ENCODE data around the gene SMOC2.

Gene SMOC2

GRCh38 chr6:168636147-168637004, 195.4 kb downstream of the SMOC2 start:
- DNase-seq, result no peak

DNA sequence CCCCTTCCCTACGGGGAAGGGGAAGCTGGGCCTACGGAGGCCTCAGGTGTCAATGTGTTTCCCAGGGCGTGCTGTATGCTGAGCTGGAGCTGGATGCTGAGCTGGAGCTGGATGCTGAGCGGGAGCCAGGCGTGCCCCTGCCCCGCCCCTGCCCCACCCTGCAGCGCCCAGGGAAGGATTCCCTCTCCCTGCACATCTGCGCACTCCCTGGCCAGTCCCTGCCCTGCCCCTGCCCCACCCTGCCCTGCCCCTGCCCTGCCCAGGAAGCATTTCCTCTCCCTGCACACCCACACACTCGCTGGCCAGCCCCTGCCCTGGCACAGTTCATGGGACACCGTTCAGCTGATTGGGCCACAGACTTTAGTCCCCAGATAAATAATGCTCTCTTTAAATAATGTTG, 196.8 kb downstream of the SMOC2 start:
- no peak for DNase-seq

- no peak for DNase-seq
Measured at GRCh38 chr6:168638468-168639271, 197.7 kb downstream of the SMOC2 start.

DNA sequence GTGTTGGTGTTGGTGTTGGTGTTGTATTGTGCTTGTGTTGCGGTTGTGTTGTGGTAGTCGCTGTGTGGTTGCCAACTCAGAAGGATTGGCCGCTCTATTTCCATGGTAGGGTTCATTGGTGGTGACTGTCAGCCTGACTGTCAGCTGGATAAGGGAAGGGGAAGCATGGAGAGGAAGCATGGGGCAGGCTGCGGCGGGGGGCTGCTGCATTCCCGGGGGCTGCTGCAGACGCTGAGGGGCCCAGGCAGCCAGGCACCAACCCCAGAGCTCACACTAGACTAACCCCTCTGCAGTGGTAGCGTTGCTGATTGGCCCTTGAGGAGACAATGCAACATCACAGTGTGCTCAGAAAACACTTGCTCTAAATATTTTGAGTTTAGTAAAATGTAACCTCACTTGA, 199.2 kb downstream of the SMOC2 start:
- no peak for DNase-seq

- no peak for DNase-seq
Measured at GRCh38 chr6:168640768-168641167, 199.8 kb downstream of the SMOC2 start.

DNA sequence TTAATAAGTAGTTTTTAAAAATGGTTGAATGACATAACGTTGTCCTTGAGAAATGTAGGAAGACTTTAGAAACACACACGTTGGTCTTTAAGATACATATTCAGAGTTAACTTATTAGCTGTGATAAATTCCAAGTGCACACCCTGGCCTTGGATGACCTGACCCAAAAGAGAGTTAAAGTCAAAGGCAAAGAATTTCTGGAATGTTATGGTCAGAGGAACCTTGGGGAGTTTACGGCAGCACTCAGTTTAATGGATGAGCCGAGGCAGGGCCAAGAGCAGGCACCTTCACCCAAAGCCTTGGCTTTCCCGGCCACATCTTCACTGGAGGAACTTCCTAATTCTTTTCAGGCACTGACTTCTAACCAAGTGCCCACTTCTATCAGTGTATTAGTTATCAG, 200.5 kb downstream of the SMOC2 start:
- no peak for DNase-seq

- DNase-seq, result no peak
Measured at GRCh38 chr6:168643401-168643800, 202.4 kb downstream of the SMOC2 start.

- no peak for DNase-seq
Measured at GRCh38 chr6:168645326-168645725, 204.3 kb downstream of the SMOC2 start.

- no peak for DNase-seq
Measured at GRCh38 chr6:168647271-168647670, 206.3 kb downstream of the SMOC2 start.

- no peak for DNase-seq
Measured at GRCh38 chr6:168648240-168649125, 207.5 kb downstream of the SMOC2 start.

- DNase-seq, result no peak
Measured at GRCh38 chr6:168649209-168649608, 208.2 kb downstream of the SMOC2 start.

DNA sequence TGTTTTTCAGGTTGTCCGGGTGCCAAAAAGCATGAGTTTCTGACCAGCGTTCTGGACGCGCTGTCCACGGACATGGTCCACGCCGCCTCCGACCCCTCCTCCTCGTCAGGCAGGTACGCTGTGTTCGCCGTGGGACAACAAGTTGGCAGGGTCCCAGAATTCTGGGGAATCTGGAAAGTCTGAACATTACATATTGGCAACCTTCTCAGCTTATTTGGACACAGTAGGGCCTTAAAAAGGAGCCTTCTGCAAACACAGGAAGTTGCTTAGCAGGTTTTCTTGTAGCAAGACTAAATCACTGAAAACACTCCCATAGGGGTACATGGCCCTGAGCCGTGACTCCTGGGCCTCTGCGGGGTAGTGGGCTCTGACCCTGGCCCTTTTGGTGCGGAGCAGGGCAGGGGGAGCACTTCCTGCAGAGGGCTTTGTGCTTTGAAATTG, 209.7 kb downstream of the SMOC2 start:
- DNase-seq, result no peak

DNA sequence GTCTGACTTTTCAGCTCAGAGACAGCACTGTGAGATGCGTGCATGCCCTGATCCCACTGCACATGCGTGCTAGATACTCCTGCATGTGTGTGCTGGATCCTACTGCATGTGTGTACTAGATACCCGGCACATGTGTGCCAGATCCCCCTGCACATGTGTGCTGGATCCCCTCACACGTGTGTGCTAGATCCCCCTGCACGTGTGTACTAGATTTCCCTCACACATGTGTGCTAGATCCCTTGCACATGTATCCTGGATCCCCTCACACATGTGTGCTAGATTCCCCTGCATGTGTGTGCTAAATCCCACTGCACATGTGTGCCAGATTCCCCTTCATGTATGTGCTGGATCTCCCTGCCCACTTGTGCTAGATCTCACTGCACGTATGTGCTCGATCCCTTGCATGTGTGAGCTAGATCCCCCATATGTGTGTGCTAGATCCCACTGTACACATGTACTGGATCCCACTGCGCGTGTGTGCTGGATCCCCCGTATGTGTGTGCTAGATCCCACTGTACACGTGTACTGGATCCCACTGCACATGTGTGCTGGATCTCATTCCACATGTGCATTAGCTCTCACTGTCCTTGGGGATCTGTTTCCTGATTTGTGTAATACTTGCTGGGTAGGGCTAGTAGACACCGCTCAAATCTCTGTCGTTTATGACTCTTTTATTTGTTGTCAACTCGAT, 214.6 kb downstream of the SMOC2 start:
- DNase-seq, result no peak

GRCh38 chr6:168658059-168658458, 217.1 kb downstream of the SMOC2 start:
- DNase-seq, result no peak

- no peak for DNase-seq
Measured at GRCh38 chr6:168660400-168660945, 219.5 kb downstream of the SMOC2 start.

DNA sequence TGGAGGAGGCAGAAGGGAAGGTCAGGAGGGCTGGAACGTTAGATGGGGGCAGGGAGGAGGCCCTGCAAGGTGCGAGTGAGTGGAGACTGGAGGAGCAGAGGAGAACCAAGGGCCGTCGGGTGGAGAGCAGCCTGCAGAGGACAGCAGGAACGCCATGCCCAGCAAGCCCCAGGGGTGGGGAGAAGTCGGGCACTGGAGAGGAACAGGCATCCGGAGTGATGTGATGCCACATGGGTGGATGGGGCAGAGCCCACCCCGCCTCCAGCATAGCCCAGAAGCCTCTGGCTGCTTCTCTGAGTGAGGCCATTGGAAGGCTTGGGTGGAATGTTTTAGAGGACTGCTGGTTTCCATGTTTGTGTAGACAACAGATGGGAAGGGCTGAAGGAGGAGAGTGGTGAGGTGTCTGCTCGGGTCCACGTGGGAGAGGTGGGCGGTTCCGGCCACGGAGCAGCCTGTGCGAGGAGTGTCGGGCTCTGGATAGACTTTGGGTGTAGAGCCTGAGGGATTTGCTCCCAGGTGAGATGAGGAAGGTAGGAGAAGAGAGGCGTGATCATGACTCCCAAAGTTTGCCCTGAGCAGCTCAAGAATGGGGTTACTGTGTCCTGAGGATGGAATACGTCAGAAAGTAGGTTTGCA, 221.4 kb downstream of the SMOC2 start:
- DNase-seq, result no peak

DNA sequence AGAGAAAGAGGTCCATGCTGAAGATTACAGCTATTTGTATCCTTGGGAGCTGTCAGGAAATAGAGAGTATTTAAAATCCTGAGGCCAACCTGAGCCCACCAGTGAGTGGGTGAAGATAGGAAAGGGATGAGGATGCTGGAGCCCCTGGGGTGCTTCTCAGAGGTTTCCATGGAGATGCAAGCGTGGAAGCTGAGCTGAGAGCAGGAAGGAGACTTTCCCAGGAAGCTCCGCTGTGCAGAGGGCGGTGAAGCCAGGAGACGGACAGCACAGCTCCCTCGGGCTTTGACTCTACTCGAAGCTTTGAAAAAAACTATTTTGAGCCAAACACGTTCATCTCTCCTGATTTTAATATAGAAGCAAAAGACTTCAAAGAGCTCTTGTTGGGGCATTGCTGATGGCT, 222.1 kb downstream of the SMOC2 start:
- no peak for DNase-seq

DNA sequence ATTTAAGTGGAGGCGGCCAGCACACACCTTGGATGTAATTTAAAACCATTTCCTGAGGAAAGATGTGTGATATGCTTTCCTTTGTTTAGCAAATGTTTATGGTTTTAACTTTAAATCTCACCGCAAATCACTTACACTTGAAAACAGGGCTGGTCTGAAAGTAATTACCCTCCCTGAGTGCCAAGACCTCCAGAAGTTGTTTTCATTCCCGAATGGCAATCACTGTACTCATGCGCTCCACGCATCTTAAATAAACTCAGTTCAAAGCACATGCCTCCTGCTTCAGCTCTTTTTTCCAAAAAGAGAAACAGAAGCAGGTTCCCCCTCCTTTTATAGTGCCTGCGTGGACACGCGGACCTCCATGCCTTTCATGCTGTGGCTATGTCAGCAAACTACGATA, 224.0 kb downstream of the SMOC2 start:
- DNase-seq, result no peak

- DNase-seq, result no peak
Measured at GRCh38 chr6:168666170-168666569, 225.2 kb downstream of the SMOC2 start.

GRCh38 chr6:168666699-168667427, 225.9 kb downstream of the SMOC2 start:
- DNase-seq, result no peak

GRCh38 chr6:168667428-168667805, 226.4 kb downstream of the SMOC2 start:
- no peak for DNase-seq

Measured in activated T-cell treated with anti-CD3 and anti-CD28 coated beads, Interleukin-2, amount 50 U/mL, for 1 hour (primary cell).